SKM-1 treated with dmso at 0.1 percent for 144 hours (cell line): ENCODE measurements around the gene DCAF15.

Experiments used
- DNase-seq: peaks from one replicate; lab custom pipeline; 2025; ENCODE audit not compliant: unreplicated experiment; lab: John Stamatoyannopoulos, UW

DCAF15 gene

DNA sequence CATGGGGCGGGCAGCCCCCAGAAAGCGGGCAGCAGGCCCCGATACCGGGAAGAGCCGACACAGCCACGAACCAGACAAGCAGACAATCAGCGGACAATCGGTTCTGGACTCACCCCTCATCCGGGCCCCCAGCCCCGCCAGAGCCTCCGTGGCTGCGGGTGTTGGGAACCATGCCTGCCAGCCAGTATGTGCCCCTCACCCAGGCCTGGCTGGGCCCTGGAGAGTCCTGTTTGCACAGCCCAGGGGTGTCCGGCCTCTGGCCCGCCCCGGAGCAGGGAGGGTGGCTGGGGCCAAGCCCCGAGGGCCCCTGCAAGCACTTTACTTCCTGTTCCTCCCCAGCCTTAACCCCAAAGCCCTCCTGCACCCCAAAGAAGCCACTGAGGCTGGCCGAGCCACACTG, 21.9 kb upstream of the DCAF15 start:
- DNase-seq = no peak

DNA sequence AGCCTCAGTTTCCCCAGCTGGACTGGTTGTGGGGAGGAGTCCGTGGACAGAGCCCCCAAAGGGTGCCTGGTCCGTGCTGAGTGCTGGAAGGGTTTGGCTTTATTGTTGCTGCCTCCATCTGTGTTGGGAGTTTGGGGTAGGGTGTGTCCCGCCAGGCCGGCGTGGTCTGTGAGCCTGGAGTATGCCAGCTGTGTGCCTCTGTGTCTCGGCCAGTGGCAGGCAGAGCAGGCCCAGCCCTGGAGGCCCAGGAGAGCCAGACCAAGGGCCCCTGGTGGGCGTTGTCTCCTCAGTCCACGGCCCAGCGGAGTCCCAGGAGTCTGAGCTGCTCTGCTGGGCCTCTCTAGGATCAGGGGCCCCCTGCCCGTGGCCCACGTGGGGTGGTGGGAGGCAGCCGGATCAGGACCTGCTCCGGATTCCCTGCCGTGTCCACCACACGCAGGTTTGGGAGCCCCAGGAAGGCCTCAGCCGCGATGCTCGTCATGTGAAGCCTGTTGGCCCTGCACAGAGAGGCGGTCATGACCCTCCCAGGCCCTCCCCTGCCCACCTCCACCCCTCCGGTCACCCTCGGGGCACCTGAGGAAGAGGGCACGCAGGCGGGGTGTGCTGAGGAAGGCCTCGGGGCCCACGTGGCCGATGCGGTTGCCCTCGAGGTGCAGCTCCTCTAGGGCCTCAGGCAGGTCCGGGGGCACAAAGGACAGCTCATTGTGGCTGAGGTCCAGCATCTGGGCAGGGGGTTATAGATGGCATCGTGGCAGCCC, 20.7 kb upstream of the DCAF15 start:
- no peak for DNase-seq

DNA sequence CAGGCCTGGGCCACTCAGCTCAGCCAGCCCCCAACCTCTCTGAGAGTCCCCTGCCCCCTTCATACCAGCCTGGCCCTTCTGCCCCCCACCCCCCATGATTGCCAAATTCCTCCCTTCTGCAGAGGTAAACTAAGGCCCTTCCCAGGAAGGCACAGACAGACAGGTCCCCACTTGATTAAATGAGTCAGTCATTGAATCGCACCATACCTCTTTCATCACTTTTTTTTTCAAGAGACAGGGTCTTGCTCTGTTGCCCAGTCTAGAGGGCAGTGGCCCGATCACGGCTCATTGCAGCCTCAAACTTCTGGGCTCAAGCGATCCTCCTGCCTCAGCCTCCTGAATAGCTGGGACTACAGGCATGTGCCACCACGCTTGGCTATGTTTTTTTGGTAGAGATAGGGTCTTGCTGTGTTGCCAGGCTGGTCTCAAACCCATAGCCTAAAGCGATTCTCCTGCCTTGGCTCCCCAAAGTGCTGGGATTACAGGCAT, 20.1 kb upstream of the DCAF15 start:
- DNase-seq = no peak

DNA sequence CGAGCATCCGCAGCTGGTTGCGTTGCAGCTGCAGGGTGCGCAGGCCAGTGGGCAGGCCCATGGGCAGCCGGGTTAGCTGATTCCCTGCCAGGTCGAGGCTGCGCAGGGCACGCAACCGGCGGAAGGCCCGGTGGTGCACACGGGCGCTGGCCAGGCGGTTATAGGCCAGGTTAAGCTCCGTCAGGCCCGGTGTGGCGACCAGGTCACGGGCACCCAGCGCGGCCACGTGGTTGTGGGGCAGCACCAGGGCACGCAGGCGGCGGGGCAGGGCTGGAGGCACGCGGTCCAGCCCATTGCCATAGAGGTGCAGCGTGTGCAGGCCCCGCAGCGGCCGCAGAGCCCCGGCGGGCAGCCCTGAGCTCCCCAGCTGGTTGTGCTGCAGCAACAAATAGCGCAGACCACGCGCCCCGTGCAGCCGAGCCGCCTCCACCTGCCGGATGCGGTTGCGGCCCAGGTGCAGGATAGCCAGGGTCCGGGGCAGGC, 19.4 kb upstream of the DCAF15 start:
- DNase-seq = no peak

DNA sequence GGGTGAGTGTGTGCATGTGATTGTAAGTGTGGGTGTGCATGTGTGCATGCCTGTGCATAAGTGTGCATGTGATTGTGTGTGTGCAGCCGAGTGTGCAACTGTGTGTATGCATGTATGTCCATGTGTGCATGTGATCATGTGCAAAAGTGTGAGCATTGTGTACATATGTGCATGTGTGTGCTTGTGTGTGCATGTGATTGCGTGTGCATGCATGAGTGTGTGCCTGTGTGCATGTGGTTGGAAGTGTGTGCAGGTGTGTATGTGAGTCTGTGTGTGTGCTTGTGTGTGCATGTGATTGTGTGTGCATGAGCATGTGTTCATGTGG, 17.6 kb upstream of the DCAF15 start:
- DNase-seq = no peak

DNA sequence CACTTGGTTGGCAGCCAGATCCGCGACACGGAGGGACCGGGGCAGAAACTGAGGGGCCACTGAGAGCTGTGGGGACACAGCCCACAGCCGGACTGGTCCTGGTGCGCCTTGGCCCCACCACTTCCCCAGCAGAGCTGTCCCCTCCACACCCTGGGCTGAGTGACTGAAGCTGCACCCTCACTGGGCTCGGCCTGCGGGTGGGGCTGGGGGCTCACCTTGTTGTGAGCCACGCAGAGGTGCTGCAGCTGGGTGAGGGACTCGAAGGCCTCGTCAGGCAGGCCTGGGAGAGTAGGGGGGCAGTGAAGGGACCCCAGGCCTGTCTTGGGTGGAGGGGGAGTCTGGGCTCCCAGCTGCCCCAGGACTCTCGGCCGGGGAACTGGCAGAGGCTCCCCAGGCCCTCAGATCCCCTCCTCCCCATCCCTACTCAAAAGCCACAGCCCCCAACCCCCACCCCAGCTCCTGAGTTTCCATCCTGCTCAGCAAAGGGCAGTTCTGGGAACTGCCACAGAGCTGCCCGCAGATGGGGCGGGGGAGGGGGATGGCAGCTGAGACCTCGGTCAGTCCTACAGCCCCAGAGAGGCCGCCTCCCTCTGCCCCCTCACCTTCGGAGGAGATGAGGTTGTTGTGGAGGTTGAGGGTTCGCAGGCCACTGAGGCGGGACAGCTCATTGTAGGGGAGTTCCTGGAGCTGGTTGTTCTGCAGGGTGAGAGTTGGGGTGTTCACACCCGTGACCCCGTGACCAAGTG, 16.4 kb upstream of the DCAF15 start:
- DNase-seq = no peak

DNA sequence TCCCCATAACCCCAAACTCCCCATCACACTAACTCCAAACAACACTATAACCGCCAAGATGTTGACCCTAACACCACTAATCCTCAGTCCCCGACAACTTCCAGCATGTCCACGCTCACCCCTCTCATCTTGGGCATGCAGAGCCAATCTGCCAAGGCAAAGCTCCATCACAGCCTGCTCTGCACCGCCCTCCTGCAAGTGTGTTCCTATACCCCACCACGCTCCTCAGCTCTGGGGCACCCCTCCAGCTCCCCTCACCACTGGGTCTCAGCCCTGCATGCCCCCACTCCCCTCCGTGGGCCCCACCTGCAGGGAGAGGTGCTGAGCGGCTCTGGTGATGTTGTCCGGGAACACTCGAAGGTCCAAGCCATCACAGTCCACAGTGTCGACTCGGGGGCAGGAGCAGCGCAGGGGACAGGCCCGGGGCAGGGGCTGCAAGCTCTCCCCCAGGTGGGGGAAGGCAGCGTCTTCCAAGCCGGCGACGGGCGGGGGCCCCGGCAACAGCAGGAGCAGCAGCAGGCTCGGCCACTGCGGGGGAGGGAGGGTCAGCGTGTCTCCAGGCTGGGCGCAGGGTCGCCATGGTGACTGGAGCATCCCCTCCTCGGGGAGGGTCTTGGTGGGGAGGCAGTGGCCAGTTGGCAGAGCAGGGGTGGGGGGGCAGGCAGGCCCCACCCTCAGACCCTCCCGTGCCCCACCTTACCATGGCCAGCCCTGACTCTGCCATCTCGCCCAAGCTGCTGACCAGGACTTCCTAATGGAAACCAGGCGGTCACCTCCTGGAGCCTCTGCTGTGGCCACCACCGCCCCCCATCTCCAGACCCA, 14.6 kb upstream of the DCAF15 start:
- DNase-seq = no peak

DNA sequence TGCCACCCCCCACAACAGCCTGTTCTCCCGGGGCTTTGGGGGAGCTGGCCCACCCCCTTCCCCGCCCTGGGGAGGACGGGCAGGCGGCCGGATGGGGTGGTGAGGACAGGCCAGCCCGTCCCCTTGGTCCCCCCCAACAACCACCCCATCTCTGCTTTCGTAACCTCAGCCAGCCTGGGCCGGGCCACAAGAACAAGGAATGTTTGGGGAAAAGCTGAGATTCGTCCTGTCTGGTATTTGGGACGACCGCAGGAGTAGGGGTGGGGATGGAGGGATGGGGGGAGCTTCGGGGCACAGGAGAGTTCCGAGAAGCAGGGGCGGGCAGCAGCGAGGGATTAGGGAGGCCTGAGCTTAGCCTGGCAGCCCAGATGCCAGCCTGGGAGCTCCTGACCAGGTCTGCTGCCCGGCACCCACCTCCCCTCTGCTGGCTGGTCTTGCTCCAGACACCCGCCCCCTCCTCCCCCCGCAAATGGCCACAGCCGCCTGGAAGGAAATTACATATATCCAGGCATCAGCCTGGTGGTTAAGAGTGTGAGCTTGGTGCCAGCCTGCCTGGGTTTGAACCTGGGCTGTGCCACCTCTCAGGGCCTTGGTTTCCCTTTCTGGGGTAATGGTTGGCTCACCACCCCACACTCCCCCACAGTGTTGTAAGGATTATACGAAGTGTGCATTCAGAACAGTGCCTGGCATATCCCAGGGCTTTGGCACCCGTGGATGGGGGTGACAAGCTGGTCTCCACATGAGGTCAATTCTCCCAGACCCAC, 13.8 kb upstream of the DCAF15 start, which contains the start of gene PODNL1:
Gene PODNL1 (minus strand): TSS at position 117 of the 764 bp plus-strand sequence. CDS start 236 bp downstream, outside the sequence.
- DNase-seq = no peak

DNA sequence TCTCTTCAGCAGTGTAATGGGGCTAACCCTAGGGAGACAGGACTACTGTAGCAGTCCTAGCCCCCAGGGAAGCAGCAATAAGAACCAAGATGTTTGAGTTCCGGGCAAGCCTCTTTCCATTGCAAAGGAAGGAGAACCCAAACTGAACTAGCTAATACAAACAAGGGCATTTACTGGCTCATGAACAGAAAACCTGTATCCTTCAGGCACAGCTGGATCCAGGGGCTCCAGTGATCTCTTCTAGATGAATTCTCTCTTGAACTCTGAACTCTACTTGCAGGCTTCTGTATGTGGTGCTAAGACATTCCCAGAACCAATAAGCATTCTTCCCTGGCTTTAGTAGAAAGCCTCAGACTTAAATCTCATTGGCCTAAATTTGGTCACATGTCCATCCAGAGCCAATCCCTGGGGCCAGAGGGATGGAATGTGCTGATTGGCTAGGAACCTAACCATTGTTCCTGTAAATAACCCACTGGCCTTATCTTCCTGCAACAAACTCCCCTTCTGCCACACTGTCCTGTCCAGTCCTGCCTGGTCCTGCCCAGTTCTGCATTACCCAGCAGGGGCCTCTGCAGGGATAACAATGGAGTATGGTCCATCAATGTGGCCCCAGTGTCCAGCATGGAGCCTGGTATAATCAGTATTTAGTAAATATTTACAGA, 10.2 kb upstream of the DCAF15 start:
- DNase-seq = no peak

DNA sequence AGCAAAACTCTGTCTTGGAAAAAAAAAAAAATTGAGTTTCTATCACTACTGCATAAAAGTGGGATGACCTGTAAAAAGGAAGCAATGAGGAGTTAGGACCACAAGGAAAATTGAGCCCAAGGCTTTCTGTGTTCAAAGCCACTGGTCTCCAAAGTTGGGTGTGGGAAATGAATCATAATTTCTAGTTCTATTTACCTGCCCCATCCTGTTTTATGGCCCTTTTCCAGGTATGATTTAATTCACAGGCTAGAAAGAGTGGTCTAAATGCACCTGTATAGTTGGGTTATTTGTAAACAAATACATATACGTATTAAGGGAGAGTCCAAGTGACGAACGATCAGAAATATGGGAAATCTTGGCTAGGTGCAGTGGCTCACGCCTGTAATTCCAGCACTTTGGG, 5.9 kb upstream of the DCAF15 start:
- no peak for DNase-seq

DNA sequence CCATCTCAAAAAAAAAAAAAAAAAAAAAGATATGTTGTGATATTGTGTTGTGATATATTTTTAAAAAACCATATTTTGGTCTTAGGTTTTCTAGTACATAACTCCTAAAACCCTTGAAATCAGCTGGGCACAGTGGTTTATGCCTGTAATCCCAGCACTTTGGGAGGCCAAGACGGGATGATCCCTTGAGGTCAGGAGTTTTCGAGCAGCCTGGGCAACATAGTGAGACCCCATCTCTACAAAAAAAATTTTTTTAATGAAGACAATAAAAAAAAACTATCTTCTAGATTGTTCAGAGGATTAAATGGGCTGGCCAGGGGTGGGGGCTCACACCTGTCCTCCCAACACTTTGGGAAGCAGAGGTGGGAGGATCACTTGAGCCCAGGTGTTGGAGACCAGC, 1.3 kb upstream of the DCAF15 start:
- DNase-seq = no peak

DNA sequence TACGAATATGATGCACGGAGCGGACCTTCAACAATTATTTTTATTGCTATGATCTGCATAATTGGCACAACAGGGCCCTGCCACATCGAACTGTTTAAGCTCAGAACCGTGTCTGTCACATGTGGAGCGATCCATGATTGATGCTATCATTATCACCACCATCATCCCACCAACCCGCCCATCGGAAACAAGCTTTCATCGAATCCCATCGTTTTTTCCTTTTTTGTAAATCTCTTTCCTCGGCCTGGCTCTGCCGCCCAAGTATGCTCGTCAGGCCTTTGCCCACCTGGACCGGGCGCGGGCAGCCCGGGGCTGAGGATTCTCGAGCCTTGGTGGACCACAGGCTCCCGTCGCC, 533 bp upstream of the DCAF15 start:
- no peak for DNase-seq

DNA sequence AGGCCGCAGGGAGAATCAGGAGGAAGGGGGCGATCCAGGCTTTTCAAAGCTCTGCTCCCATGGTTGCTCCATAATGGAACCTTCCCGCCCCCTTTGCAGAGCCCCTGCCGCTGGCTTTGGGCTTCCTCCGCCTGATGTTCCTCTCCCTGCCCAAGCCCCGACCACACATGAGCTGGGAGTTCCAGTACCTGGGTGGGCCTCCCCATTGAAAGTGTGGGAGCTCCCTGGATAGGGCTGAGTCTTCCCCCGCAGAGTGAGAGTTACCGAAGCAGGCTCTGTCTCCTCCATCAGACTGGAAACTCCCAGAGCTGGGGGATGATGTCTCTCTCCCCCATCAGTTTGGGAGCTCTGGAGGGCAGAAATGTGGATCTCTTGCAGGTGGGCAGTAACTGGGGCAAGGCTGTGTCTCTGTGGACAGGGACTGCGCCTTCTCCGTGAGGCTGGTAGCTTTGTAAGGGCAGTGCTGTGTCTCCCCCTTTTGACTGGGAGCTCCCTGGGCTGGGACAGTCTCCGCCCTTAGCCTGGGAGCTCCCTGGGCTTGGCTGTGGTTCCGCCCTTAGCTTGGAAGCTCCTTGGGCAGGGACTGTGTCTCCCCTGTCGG, 722 bp downstream of the DCAF15 start:
- DNase-seq = no peak

DNA sequence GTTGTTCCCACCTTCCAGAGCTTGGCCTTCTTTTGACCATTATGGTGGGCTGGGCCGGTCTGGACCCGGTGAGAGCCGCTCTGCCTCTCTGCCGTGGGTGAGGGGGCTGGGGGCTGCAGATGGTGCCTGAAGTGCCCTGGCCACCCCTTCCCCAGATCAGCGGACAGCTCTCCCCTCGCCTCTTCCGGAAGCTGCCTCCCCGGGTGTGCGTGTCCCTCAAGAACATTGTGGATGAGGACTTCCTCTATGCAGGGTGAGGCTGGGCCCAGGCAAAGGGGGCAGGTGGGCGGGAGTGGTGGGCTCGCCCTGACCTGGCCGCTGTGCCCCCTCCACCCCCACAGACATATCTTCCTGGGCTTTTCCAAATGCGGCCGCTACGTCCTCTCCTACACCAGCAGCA, 1.9 kb downstream of the DCAF15 start:
- DNase-seq = no peak

DNA sequence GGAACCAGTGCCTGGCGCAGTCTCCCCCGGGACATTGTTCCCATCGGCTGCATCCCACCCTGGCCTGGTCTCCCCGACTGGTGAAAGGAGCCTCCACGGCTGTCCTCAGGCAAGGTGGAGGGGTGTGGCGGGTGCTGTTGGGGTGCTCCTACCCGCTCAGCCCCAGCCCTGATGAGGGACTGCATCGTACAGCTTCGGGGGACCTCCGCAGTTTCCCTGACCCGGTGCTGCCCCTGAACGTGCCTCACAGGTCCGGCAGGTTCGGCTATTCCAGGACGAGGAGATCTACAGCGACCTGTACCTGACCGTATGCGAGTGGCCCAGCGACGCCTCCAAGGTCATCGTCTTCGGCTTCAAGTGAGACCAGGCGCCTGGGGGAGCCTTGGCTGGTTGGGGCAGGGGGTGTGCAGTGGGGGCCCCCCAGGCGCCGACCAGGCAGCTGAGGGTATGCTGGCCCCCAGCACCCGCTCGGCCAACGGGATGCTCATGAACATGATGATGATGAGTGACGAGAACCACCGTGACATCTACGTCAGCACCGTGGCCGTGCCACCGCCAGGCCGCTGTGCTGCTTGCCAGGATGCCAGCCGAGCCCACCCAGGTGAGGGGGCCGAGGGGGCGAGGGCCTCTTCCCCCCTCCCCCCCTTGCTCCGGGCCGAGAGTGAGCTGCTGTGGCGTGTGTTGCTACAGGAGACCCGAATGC, 3.5 kb downstream of the DCAF15 start:
- DNase-seq = no peak

DNA sequence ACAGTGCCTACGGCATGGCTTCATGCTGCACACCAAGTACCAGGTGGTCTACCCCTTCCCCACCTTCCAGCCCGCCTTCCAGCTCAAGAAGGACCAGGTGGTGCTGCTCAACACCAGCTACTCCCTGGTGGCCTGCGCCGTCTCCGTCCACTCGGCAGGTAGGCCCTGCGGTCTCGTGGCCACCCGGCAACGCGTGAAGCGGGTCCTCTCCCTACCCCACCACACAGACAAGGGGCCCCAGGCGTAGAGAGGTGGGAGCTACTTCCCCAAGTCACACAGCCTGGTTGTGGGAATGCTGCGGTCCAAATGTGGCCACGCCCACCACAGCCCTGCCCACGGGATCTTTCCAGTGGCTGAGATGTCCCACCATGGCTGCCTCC, 4.0 kb downstream of the DCAF15 start:
- no peak for DNase-seq

DNA sequence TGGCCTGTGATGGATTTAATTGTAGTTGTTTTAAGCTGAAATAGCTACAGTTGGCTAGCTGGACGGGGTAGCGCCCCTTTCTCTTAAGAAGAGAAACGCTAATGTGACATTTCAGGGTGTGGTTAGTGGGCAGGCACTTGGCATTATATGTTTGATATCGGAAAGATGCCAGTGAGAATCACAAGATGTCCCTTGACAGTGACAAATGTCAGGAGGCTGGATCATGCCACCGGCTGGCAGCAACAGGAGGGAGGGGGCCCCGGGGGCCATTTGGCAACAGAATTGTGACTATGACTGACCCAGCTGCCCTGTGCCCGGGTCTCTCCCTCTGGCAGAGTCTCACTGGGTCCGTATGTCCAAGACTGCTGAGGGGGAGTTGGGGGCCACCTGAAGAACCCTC, 4.7 kb downstream of the DCAF15 start:
- DNase-seq = no peak

DNA sequence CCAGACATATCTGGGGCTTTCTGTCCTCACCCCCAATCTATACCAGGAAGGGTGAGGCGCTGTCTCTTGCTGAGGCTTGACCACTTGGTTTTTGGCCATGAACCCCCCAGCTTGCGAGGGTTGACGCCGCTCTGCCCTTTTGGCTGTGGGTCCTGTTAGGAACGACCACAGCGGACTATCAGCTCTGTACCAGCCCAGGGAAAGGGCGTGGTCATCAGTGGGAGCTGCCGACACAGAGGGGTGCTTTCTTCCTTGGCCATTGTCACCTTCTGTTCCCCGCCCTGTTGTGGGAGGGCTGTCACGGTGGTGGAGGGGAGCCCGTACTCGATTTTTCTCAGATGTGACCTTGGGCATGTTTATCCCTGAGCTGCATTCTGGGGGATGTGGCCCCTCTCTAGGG, 5.7 kb downstream of the DCAF15 start:
- DNase-seq = no peak
